Measurements from ENCODE around the gene MEIKIN.
"Not testable (repeated sequence)": the region's sequence is repeated elsewhere in the genome, so short reads cannot be mapped to it uniquely, and the experiment has no call there.

Gene MEIKIN

GRCh38 chr5:131796793-131797693 is 148.4 kb downstream of the MEIKIN start, which contains the start of gene FNIP1:
Gene FNIP1 (minus strand): TSS chr5:131797017. CDS start chr5:131796921, 96 bp downstream.
- peak; percentile 97 for DNase-seq

GRCh38 chr5:131795879-131796792 is 149.3 kb downstream of the MEIKIN start:
- peak; percentile 20 for DNase-seq

GRCh38 chr5:131795228-131795627 is 150.2 kb downstream of the MEIKIN start:
- no peak for DNase-seq

- DNase-seq = no peak
These were observed 150.9 kb downstream of the MEIKIN start for GRCh38 chr5:131794586-131794985.

- peak; percentile 20 for DNase-seq
These were observed 152.6 kb downstream of the MEIKIN start for GRCh38 chr5:131792896-131793295.

GRCh38 chr5:131791866-131792265 is 153.6 kb downstream of the MEIKIN start:
- DNase-seq = no peak

- DNase-seq = no peak
These were observed 154.9 kb downstream of the MEIKIN start for GRCh38 chr5:131790550-131790949.

GRCh38 chr5:131789765-131790164 is 155.7 kb downstream of the MEIKIN start:
- DNase-seq = no peak

GRCh38 chr5:131787736-131788135 is 157.7 kb downstream of the MEIKIN start:
- DNase-seq = no peak

- no peak for DNase-seq
These were observed 158.4 kb downstream of the MEIKIN start for GRCh38 chr5:131786900-131787692.

- DNase-seq = no peak
These were observed 159.4 kb downstream of the MEIKIN start for GRCh38 chr5:131786036-131786435.

GRCh38 chr5:131783874-131784273 is 161.6 kb downstream of the MEIKIN start:
- no peak for DNase-seq

GRCh38 chr5:131783357-131783756 is 162.1 kb downstream of the MEIKIN start:
- DNase-seq = no peak

- DNase-seq = no peak
These were observed 162.7 kb downstream of the MEIKIN start for GRCh38 chr5:131782717-131783116.

GRCh38 chr5:131778141-131778540 is 167.3 kb downstream of the MEIKIN start:
- not testable (repeated sequence) for DNase-seq

GRCh38 chr5:131776450-131776849 is 169.0 kb downstream of the MEIKIN start:
- no peak for DNase-seq

- no peak for DNase-seq
These were observed 170.7 kb downstream of the MEIKIN start for GRCh38 chr5:131774652-131775367.

GRCh38 chr5:131773805-131774204 is 171.7 kb downstream of the MEIKIN start:
- DNase-seq = peak; percentile 36

GRCh38 chr5:131771692-131772091 is 173.8 kb downstream of the MEIKIN start:
- no peak for DNase-seq

GRCh38 chr5:131769961-131770360 is 175.5 kb downstream of the MEIKIN start:
- DNase-seq = no peak

- no peak for DNase-seq
These were observed 176.1 kb downstream of the MEIKIN start for GRCh38 chr5:131769336-131769735.

GRCh38 chr5:131767891-131768290 is 177.6 kb downstream of the MEIKIN start:
- DNase-seq = no peak
